ENCODE data around the gene SORCS2. TPM values are rescaled to one million over a fixed set of nuclear protein-coding genes. Genes with fewer than 3 reads are reported as not detected.

Gene SORCS2
- total and polyA plus RNA-seq, 8 donors, result 4.6 to 9.7 (median 7.2) TPM

- intact Hi-C loops (cut with DNase I), result no loop called here
- no peak for ATAC-seq
- Histone ChIP-seq H3K27me3 (no peaks in the 10 kb centered on the region), H3K36me3 (no peaks in the 10 kb centered on the region), H3K4me3 (no peak overlapping the region), H3K4me1 (no peaks in the 10 kb centered on the region), H3K27ac (no peak overlapping the region), H3K9me3 (peaks cover 0 to 18% of the 10 kb centered on the region in 2 donors)
- no peak for DNase-seq
- TF ChIP-seq CTCF (IDR thresholded peaks at IDR 0.05), result no peak
Observed at GRCh38 chr4:7179158-7179557, 13.2 kb upstream of the SORCS2 start.

GRCh38 chr4:7180938-7181337, 11.4 kb upstream of the SORCS2 start:
- intact Hi-C loops (cut with DNase I), result no loop called here
- Histone ChIP-seq H3K4me3 (no peak overlapping the region), H3K36me3 (no peaks in the 10 kb centered on the region), H3K27me3 (peaks cover 0 to 7% of the 10 kb centered on the region in 2 donors), H3K27ac (no peak overlapping the region), H3K4me1 (no peaks in the 10 kb centered on the region), H3K9me3 (peaks cover 0 to 18% of the 10 kb centered on the region in 2 donors)
- no peak for TF ChIP-seq CTCF (IDR thresholded peaks at IDR 0.05)
- no peak for ATAC-seq
- peak in 2 of 4 donors; percentile 22 to 54 for DNase-seq

DNA sequence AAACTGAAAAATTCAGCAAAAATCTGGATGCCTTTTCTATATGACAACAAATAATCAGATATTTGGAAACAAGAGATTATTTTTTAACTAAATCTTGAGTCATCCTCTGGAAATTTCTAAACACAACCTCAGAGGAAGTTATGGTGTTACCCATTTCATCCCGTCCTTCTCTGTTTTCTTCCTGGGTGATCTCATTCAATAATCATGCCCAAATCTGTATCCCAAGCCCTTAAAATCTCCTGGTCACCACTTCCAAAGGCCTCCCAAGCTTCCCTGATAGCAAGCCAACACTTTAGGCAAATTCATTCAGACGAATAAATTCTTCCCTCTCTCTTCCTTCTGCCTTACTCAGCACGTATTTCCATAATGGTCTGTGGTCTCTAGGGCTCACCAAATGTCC, 9.7 kb upstream of the SORCS2 start:
- peaks cover 1 to 22% of the 10 kb centered on the region in 2 donors for H3K27me3 ChIP-seq
- no peak overlapping the region for H3K27ac ChIP-seq
- H3K9me3 ChIP-seq, result peaks cover 0 to 18% of the 10 kb centered on the region in 2 donors
- no peak for TF ChIP-seq CTCF (IDR thresholded peaks at IDR 0.05)
- no peaks in the 10 kb centered on the region for H3K4me1 ChIP-seq
- DNase-seq (no peak), ATAC-seq (no peak)
- intact Hi-C loops (cut with DNase I), result no loop called here
- no peaks in the 10 kb centered on the region for H3K36me3 ChIP-seq
- H3K4me3 ChIP-seq, result no peak overlapping the region

- Histone ChIP-seq H3K4me1 (no peaks in the 10 kb centered on the region), H3K36me3 (no peaks in the 10 kb centered on the region), H3K9me3 (peaks cover 0 to 18% of the 10 kb centered on the region in 2 donors), H3K4me3 (no peak overlapping the region), H3K27ac (no peak overlapping the region), H3K27me3 (peaks cover 3 to 27% of the 10 kb centered on the region in 2 donors)
- intact Hi-C loops (cut with DNase I), result no loop called here
- DNase-seq (peak in 2 of 4 donors; percentile 1 to 10), ATAC-seq (no peak)
- no peak for TF ChIP-seq CTCF (IDR thresholded peaks at IDR 0.05)
Observed at GRCh38 chr4:7183161-7183560, 9.2 kb upstream of the SORCS2 start.

GRCh38 chr4:7183780-7184460, 8.4 kb upstream of the SORCS2 start:
- DNase-seq, result peak in 1 of 4 donors; percentile 13
- H3K27ac ChIP-seq, result no peak overlapping the region
- intact Hi-C loops (cut with DNase I), result no loop called here
- ATAC-seq, result no peak
- H3K27me3 ChIP-seq, result peaks cover 3 to 35% of the 10 kb centered on the region in 2 donors
- peaks cover 0 to 14% of the 10 kb centered on the region in 2 donors for H3K9me3 ChIP-seq
- H3K4me1 ChIP-seq, result no peaks in the 10 kb centered on the region
- TF ChIP-seq CTCF (IDR thresholded peaks at IDR 0.05), result no peak
- H3K36me3 ChIP-seq, result no peaks in the 10 kb centered on the region
- no peak overlapping the region for H3K4me3 ChIP-seq

Measured in left lung (tissue), 10 donors.